OCI-LY7 (cell line): Measurements from ENCODE around the gene ZBTB9. TPM values are rescaled to one million over a fixed set of nuclear protein-coding genes. Genes with fewer than 3 reads are reported as not detected.

Source experiments
- BruUV-seq: library from RNA; stranded (reverse); fragments of 400-500 nt; replicated peaks from 2 replicates; lab custom pipeline; 2021; lab: Mats Ljungman, UMichigan
- CTCF ChIA-PET: fragments of 300-600 bp; sonication (Branson Sonifier 250); formaldehyde crosslinking; loops from one replicate; lab custom pipeline; 2022; ENCODE audit warnings: antibody characterized with exemption; ENCODE audit not compliant: unreplicated experiment; lab: Charles Lee
- POLR2A ChIA-PET: fragments of 300-600 bp; sonication (Branson Sonifier 250); formaldehyde crosslinking; loops from one replicate; lab custom pipeline; 2022; ENCODE audit warnings: antibody characterized with exemption; lab: Charles Lee
- DNase-seq: peaks from one replicate; pipeline ENCODE4 v3.0.0-alpha.2; 2015; ENCODE audit warnings: low spot score
- H2AFZ ChIP-seq: fragments of 200-600 bp; sonication (generic), shearing (Covaris generic); 2 replicates; pipeline ENCODE4 v1.6.1; 2014; ENCODE audit warnings: mild to moderate bottlenecking, antibody characterized with exemption, low read length, moderate library complexity
- H3K27ac ChIP-seq: fragments of 200-600 bp; sonication (generic); 2 replicates; pipeline ENCODE4 v1.5.1; 2014; ENCODE audit warnings: mixed run types, low read depth, mild to moderate bottlenecking, moderate library complexity, low read length, inconsistent platforms; ENCODE audit not compliant: poor library complexity, severe bottlenecking
- H3K36me3 ChIP-seq: fragments of 200-600 bp; sonication (generic); 2 replicates; pipeline ENCODE4 v1.6.1; 2014; ENCODE audit warnings: mild to moderate bottlenecking, antibody characterized with exemption, low read length, moderate library complexity, mixed read lengths; ENCODE audit not compliant: insufficient read depth
- H3K4me1 ChIP-seq: fragments of 200-600 bp; sonication (generic); 2 replicates; pipeline ENCODE4 v1.5.1; 2014; ENCODE audit warnings: mild to moderate bottlenecking, low read length; ENCODE audit not compliant: insufficient read depth, poor library complexity, severe bottlenecking
- H3K4me2 ChIP-seq: fragments of 200-600 bp; sonication (generic); 2 replicates; pipeline ENCODE4 v1.6.1; 2014; ENCODE audit warnings: mild to moderate bottlenecking, low read length
- H3K4me3 ChIP-seq: fragments of 200-600 bp; sonication (generic); 2 replicates; pipeline ENCODE4 v1.5.1; 2014; ENCODE audit warnings: mild to moderate bottlenecking, low read depth, low read length; ENCODE audit not compliant: poor library complexity, severe bottlenecking
- H3K79me2 ChIP-seq: fragments of 200-600 bp; sonication (generic); 2 replicates; pipeline ENCODE4 v1.6.1; 2016; ENCODE audit warnings: low read depth, mild to moderate bottlenecking, low read length, moderate library complexity, mixed read lengths; ENCODE audit not compliant: insufficient read depth
- H3K9me2 ChIP-seq: fragments of 200-600 bp; sonication (generic); 2 replicates; pipeline ENCODE4 v1.6.1; 2016; ENCODE audit warnings: mild to moderate bottlenecking, low read length, mixed read lengths; ENCODE audit not compliant: insufficient read depth
- H3K9me3 ChIP-seq: fragments of 200-600 bp; sonication (generic); 2 replicates; pipeline ENCODE4 v1.6.1; 2014; ENCODE audit warnings: mild to moderate bottlenecking, mixed run types, low read length, mixed read lengths
- H4K20me1 ChIP-seq: fragments of 200-600 bp; sonication (generic); 2 replicates; pipeline ENCODE4 v1.6.1; 2014; ENCODE audit warnings: mild to moderate bottlenecking, antibody characterized with exemption, low read length, moderate library complexity, mixed read lengths; ENCODE audit not compliant: insufficient read depth
- CTCF ChIP-seq: fragments of 200-600 bp; sonication (generic); conservative IDR thresholded peaks from 2 replicates; pipeline ENCODE4 v1.5.1; 2014; ENCODE audit warnings: mild to moderate bottlenecking, antibody characterized with exemption, low read length, moderate library complexity, mixed read lengths
- EZH2phosphoT487 ChIP-seq: fragments of 200-600 bp; sonication (generic); IDR thresholded peaks from 2 replicates; pipeline ENCODE4 v1.6.1; 2018; ENCODE audit warnings: low read depth, borderline replicate concordance, mild to moderate bottlenecking, mixed run types, antibody characterized with exemption, low read length, moderate library complexity, mixed read lengths
- intact Hi-C: fragments of 100-400 bp; cut with micrococcal nuclease; formaldehyde crosslinking; loops from one replicate; pipeline ENCODE4 v1.10.0; 2022; ENCODE audit not compliant: unreplicated experiment
- total RNA-seq, 2 experiments: library from RNA; depleted of rRNA in 1 of 2; stranded (reverse); fragments of >200 nt in 1 of 2; shearing (Covaris generic) in 1 of 2; gene quantifications; 2 replicates each; pipeline ENCODE4 v1.2.3, GENCODE V29; 2014 to 2022

ZBTB9 gene
- total RNA-seq, 2 experiments from 2014 or later: 6.8 to 7.7 TPM

DNA sequence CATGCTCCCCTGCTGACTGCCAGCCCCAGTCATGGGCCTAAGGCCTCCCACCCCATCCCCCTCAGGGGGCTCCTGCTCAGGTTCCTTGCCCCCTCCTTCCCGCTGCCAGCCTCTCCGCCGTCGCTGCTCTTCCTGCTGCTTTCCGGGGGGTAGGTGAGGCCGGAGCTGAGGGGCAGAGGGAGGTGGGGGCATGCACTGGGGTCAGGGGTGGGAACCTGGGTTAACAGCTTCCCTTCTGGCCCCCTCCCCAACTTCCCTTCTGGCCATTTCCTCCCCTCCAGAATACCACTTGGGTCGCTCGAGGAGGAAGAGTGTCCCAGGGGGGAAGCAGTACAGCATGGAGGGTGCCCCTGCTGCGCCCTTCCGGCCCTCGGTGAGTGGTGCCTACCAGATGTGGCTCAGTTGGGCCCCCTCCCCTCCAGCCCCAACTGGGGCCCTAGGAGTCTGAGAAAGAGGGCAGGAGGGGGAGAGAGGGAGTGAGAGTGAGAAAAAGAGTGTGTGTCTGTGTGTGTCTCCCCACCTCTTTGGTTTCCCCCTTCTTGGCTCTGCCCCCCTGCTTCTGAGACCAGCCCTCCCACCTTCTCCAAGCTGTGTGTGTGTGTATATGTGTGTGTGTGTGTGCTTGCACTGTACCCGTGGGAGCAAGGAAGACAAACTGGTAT lies 22.4 kb upstream of the ZBTB9 start:
- peak overlapping the region; percentile 98 for H3K4me2 ChIP-seq
- peak overlapping the region; percentile 64 for H3K27ac ChIP-seq
- peaks cover 59% of the 10 kb centered on the region for H3K4me1 ChIP-seq
- peaks cover 20% of the 10 kb centered on the region for H3K36me3 ChIP-seq
- intact Hi-C loops: loop anchor here (1.0 kb wide), 2 partner anchors 14 to 22 kb away; partner anchors contain the start of genes CUTA and ZBTB9
- H2AFZ ChIP-seq: no peak overlapping the region
- BruUV-seq: no TSS peak
- no peaks in the 10 kb centered on the region for H4K20me1 ChIP-seq
- CTCF ChIA-PET: interaction anchor here (0.6 to 1.2 kb wide), 2 partner anchors 18 to 147 kb away, joined by 3 read pairs; no protein-coding TSS in a partner anchor
- H3K9me2 ChIP-seq: no peaks in the 10 kb centered on the region
- no peak for TF ChIP-seq CTCF
- no peak for TF ChIP-seq EZH2phosphoT487
- no peaks in the 10 kb centered on the region for H3K9me3 ChIP-seq
- POLR2A ChIA-PET: interaction anchor here (1.6 to 1.7 kb wide), 2 partner anchors 13 to 14 kb away, joined by 4 to 5 read pairs; partner anchors contain the start of genes CUTA and SYNGAP1
- H3K4me3 ChIP-seq: peak overlapping the region; percentile 68
- peak; percentile 81 for DNase-seq
- peaks cover 5% of the 10 kb centered on the region; the same call in 1 of the 2 replicates for H3K79me2 ChIP-seq

- POLR2A ChIA-PET: interaction anchor here (0.6 kb wide), 1 partner anchor 18 kb away, joined by 5 read pairs; no protein-coding TSS in a partner anchor
- intact Hi-C loops: no loop called here
- TF ChIP-seq EZH2phosphoT487: no peak
- TF ChIP-seq CTCF: no peak
- Histone ChIP-seq H4K20me1 (no peaks in the 10 kb centered on the region), H3K4me3 (peak overlapping the region; percentile 68), H3K27ac (peak overlapping the region; percentile 64), H3K4me1 (peaks cover 54% of the 10 kb centered on the region), H3K9me2 (no peaks in the 10 kb centered on the region), H3K79me2 (peaks cover 5% of the 10 kb centered on the region; the same call in 1 of the 2 replicates), H3K36me3 (peaks cover 25% of the 10 kb centered on the region), H3K4me2 (peak overlapping the region; percentile 98), H2AFZ (no peak overlapping the region), H3K9me3 (no peaks in the 10 kb centered on the region)
- CTCF ChIA-PET: no interaction called here
- no TSS peak for BruUV-seq
- DNase-seq: no peak
Measured at GRCh38 chr6:33432546-33432945, 21.8 kb upstream of the ZBTB9 start.
